Muscle layer of duodenum (tissue), 2 donors: Measurements from ENCODE around the gene TSPEAR.
"Not testable (repeated sequence)": the region's sequence is repeated elsewhere in the genome, so short reads cannot be mapped to it uniquely, and the experiment has no call there.

Source experiments
- H3K27ac ChIP-seq: one replicate; pipeline ENCODE4 v1.7.0; 2013; ENCODE audit warnings: mild to moderate bottlenecking, low read length
- H3K27me3 ChIP-seq: one replicate; pipeline ENCODE4 v1.7.0; 2013; ENCODE audit warnings: low read depth, mild to moderate bottlenecking, control low read depth, low read length
- H3K36me3 ChIP-seq, 2 donors: one replicate each; pipeline ENCODE4 v1.7.0; 2013; ENCODE audit warnings: low read length in 2 of 2, control low read depth in 1 of 2, mild to moderate bottlenecking in 1 of 2; ENCODE audit not compliant: insufficient read depth in 2 of 2, control insufficient read depth in 1 of 2
- H3K4me1 ChIP-seq, 2 donors: one replicate each; pipeline ENCODE4 v1.7.0; 2013; ENCODE audit warnings: low read length in 2 of 2, mild to moderate bottlenecking in 2 of 2, control low read depth in 1 of 2, moderate library complexity in 1 of 2; ENCODE audit not compliant: insufficient read depth in 2 of 2, control insufficient read depth in 1 of 2
- H3K4me3 ChIP-seq, 2 donors: one replicate each; pipeline ENCODE4 v1.7.0; 2013; ENCODE audit warnings: low read length in 2 of 2, low read depth in 1 of 2, mild to moderate bottlenecking in 1 of 2
- H3K9me3 ChIP-seq, 2 donors: one replicate each; pipeline ENCODE4 v1.7.0; 2013; ENCODE audit warnings: low read length in 2 of 2, control low read depth in 1 of 2, mild to moderate bottlenecking in 1 of 2; ENCODE audit not compliant: control insufficient read depth in 1 of 2
- donor health status: healthy.

Gene TSPEAR

DNA sequence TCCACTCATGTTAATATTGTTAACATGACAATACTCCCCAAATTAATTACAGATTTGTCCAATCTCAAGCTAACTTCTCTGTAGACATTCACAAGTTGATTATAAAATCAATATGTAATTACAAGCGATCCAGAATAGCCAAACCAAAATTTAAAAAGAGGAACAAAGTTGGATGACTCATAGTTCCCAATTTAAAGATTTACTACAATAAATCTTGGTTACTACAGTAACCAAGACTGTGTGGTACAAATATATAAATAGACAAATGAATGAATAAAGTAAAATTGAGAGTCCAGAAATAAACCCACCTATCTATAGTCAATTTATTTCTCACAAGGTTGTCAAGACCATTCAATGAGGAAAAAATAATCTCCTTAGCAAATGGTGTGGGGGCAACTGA is 145.0 kb downstream of the TSPEAR start:
- peaks cover 4 to 12% of the 10 kb centered on the region in 2 donors for H3K9me3 ChIP-seq
- H3K4me1 ChIP-seq: no peaks in the 10 kb centered on the region
- no peaks in the 10 kb centered on the region for H3K27me3 ChIP-seq
- H3K36me3 ChIP-seq: no peaks in the 10 kb centered on the region
- H3K27ac ChIP-seq: no peak overlapping the region
- no peak overlapping the region for H3K4me3 ChIP-seq

DNA sequence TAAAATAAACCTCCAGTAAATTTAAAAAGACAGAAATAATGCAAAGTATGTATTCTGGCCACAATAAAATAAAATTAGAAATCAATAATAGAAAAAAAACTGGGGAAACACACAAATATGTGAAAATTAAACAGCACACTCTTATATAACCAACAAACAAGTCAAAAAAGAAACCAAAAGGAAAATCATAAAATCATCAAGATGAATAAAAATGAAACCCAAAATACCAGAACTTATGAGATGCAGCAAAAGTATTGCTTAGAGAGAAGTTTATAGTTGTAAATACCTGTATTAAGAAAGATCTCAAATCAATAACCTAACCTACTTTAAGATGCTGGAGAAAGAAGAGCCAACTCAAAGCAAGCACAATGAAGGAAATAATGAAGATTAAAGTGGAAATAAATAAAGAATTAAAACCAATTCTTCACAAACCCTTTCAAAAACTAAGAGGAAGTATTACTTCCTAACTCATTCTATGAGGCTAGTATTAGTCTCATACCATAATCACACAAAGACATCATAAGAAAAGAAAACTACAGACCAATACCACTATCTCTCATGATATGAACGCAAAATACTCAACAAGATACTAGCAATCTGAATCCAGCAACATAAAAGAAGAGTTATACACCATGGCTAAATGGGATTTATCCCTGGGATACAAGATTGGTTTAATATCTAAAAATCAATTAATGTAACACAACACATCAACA is 146.3 kb downstream of the TSPEAR start:
- H3K27me3 ChIP-seq: no peaks in the 10 kb centered on the region
- H3K4me1 ChIP-seq: no peaks in the 10 kb centered on the region
- no peaks in the 10 kb centered on the region for H3K36me3 ChIP-seq
- H3K4me3 ChIP-seq: no peak overlapping the region
- peaks cover 0 to 4% of the 10 kb centered on the region in 2 donors for H3K9me3 ChIP-seq
- no peak overlapping the region for H3K27ac ChIP-seq

DNA sequence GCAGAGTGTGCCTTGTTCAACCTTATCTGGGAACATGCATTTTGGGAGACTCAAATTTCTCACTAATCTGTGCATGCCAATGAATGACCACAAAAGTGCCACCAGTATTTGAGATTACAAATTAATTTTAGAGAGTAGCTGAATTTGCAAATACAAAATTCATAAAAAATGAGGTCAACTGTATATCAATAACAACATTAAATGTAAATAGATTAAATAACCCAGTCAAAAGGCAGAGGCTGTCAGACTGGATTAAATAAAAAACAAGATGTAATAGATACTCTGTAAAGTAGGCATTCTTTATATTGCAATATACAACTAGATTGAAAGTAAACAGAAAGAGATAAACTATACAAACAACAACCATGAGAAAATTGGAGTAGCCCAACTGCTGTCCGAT is 147.3 kb downstream of the TSPEAR start:
- H3K9me3 ChIP-seq: peaks cover 0 to 4% of the 10 kb centered on the region in 2 donors

DNA sequence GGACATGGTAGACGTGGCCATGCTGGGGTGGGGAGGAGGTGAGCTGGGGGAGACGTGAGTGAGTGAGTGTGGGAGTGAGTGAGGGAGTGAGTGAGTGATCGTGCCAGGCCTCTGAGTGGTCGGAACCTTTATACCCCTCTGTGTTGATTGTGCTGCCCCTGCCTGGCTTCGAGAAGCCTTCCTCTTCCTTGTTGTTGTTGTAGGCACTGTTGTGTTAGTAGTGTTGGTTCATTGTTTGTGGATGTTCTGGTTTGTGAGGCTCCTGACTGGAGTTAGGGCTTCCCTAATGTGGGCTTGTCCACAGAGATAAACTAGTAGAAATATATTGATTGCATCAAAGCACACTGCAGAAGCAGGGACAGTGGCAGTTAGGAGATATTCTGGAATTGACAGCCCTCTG is 152.7 kb downstream of the TSPEAR start, which contains the start of gene KRTAP10-3:
TSS of gene KRTAP10-3 (minus strand) at position 101 of the 400 bp plus-strand sequence. CDS start at position 21, 80 bp downstream.
- H3K36me3 ChIP-seq: no peaks in the 10 kb centered on the region
- H3K4me1 ChIP-seq: no peaks in the 10 kb centered on the region
- no peak within 1 kb of the TSS for H3K4me3 ChIP-seq
- H3K27ac ChIP-seq: no peak within 1 kb of the TSS
- H3K9me3 ChIP-seq: peaks cover 0 to 8% of the 10 kb centered on the region in 2 donors
- no peaks in the 10 kb centered on the region for H3K27me3 ChIP-seq

More for the DNA sequence above, 147.3 kb downstream of the TSPEAR start:
- no peak overlapping the region for H3K27ac ChIP-seq
- no peak overlapping the region for H3K4me3 ChIP-seq
- H3K36me3 ChIP-seq: no peaks in the 10 kb centered on the region
- H3K27me3 ChIP-seq: no peaks in the 10 kb centered on the region
- no peaks in the 10 kb centered on the region for H3K4me1 ChIP-seq

DNA sequence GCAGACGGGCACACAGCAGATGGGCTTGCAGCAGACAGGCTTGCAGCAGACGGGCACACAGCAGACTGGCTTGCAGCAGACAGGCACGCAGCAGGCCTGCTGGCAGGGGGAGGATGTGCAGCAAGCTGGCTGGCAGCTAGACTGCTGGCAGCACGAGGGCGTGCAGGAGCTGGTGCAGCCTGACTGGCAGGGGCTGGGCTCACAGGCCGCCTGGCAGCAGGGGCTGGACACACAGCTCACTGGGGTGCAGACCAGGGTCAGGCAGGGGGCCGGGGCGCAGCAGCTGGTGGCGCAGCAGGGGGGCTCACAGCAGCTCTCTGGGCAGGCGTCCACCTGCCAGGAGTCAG is 153.1 kb downstream of the TSPEAR start:
- H3K27ac ChIP-seq, H3K9me3 ChIP-seq, H3K4me3 ChIP-seq, H3K4me1 ChIP-seq, H3K27me3 ChIP-seq, H3K36me3 ChIP-seq: not testable (repeated sequence)

DNA sequence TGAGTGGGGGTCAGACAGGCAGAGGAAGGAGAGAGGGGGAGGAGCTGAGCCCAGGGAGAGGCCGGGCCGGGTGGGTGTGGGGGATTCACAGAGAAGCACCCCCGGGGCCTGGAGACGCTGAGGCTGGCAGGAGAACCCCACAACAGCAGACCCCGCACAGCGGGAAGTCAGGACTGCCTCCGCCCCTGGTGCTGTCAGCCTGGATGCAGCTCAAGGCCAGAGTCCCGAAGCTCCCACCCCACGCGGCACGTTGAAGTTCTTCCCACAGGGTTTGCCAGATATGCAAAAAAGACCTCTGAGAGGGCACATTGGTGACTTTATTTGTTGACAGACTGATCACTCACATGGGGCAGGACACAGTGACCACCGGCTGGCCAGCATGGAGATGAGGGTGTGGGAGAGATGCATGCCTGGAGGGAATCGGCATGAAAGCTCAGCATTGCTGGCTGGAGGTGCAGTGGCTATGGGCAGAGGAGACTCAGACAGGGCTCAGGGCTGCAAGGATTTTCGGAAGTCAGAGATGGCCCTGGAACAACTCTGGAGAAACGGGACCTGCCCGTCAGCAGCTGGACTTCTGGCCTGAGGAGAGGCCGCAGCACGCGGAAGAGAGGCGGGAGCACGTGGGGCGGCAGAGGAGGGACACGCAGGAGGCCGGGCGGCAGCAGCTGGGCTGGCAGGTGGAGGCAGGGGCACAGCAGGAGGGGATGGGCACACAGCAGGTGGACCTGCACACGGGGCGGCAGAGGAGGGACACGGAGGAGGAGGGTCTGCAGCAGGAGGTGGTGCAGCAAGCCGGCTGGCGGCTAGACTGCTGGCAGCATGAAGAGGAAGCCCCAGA is 153.7 kb downstream of the TSPEAR start:
- no peaks in the 10 kb centered on the region for H3K27me3 ChIP-seq
- peaks cover 0 to 7% of the 10 kb centered on the region in 2 donors for H3K9me3 ChIP-seq
- no peaks in the 10 kb centered on the region for H3K4me1 ChIP-seq
- H3K36me3 ChIP-seq: no peaks in the 10 kb centered on the region
- no peak overlapping the region for H3K4me3 ChIP-seq
- H3K27ac ChIP-seq: no peak overlapping the region

DNA sequence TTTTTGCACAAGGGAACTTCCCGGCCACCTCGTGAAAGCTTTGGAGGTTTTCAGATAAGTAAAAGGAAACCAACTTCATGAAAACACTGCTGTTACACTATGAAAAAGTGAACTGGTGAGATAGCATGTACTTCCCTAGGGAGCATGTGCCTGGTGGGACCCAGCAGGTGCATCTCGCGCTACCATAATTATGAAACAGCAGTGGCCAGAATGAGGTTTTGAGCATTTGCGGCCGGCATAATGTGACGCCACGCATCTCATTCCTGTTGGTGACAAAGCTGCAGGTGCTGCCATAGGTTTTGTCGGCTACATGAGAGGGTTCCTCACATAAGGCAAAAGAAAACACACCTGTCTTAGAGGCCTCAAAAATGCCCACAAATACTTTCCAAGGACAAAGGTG is 154.5 kb downstream of the TSPEAR start:
- Histone ChIP-seq H3K4me1 (no peaks in the 10 kb centered on the region), H3K27ac (no peak overlapping the region), H3K9me3 (peaks cover 0 to 4% of the 10 kb centered on the region in 2 donors), H3K36me3 (no peaks in the 10 kb centered on the region), H3K4me3 (no peak overlapping the region), H3K27me3 (no peaks in the 10 kb centered on the region)

DNA sequence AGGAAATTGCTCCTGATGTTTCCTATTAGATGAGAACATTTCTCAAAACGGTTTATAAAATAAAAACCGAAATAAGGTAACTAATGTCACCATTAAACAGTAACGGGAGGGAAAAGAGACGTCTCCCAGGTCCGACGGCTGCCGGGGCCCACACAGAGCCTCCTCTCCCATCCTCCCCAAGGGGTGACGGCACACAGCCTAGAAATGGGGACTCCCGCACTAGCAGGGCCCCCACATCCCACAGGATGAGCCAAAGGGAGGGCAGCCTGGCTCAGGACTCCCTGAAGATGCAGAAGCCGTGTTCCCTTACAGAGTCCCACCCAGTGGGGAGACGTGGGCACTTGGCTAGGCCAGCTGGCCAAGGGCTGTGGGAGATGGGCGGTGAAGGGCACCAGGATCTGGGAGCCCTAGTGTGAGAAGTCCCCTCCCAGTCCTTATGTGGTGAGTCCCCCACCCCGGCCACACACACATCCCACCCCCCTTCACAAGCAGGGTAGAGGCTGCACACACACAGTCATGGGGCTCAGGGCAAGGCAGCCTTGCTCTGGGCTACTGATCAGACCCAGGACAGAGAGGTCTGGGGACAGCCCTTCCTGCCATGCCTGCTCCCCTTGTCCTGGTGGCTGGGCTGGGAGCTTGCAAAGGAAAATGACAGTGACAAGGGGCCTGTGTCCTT is 156.0 kb downstream of the TSPEAR start:
- Histone ChIP-seq H3K36me3 (no peaks in the 10 kb centered on the region), H3K27ac (no peak overlapping the region), H3K4me3 (no peak overlapping the region), H3K9me3 (peaks cover 0 to 4% of the 10 kb centered on the region in 2 donors), H3K27me3 (no peaks in the 10 kb centered on the region), H3K4me1 (no peaks in the 10 kb centered on the region)

DNA sequence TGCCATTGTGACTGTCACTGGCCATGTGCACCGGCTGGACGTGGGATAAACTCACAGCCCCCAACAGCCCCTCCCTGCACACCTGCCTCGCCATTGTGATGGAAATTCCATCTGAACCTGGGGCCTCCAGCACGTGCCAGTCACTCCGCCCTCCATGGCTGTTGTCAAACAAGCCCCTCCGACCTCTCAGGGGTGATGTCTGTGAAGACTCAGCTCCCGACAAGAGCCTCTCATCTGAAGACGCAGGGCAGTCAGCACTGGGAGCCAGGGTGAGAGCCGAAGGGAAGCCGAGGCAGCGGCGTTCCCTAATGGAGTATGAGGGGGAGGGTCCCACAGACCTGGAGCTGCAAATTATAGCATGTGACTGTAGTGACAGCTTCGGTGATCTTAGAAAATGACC is 158.7 kb downstream of the TSPEAR start:
- no peak overlapping the region for H3K27ac ChIP-seq
- no peaks in the 10 kb centered on the region for H3K27me3 ChIP-seq
- H3K4me3 ChIP-seq: no peak overlapping the region
- H3K4me1 ChIP-seq: peaks cover 4 to 7% of the 10 kb centered on the region in 2 donors
- no peaks in the 10 kb centered on the region for H3K36me3 ChIP-seq
- peaks cover 0 to 4% of the 10 kb centered on the region in 2 donors for H3K9me3 ChIP-seq

DNA sequence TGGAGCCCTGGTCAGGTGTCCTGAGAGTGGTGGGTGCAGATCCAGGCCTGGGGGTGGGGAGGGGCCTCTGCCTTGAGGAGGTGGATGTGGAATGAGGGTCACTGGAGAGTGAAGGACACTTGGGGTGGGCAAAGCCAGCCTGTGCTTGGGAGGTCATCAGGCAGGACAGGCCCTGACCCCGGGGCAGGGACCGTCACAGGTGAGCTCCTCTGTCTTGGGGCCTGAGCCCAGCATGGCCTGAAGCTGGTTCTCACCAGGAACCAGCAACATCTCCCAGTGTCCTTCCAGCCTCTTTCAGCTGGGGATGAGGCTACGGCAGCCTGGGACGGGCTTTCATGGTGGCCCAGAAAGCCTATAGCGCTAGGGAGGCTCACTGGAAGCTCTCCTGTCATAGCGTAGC is 159.2 kb downstream of the TSPEAR start:
- peaks cover 0 to 4% of the 10 kb centered on the region in 2 donors for H3K9me3 ChIP-seq
- H3K36me3 ChIP-seq: no peaks in the 10 kb centered on the region
- no peak overlapping the region for H3K4me3 ChIP-seq
- no peak overlapping the region for H3K27ac ChIP-seq
- H3K4me1 ChIP-seq: peaks cover 4 to 7% of the 10 kb centered on the region in 2 donors
- no peaks in the 10 kb centered on the region for H3K27me3 ChIP-seq

DNA sequence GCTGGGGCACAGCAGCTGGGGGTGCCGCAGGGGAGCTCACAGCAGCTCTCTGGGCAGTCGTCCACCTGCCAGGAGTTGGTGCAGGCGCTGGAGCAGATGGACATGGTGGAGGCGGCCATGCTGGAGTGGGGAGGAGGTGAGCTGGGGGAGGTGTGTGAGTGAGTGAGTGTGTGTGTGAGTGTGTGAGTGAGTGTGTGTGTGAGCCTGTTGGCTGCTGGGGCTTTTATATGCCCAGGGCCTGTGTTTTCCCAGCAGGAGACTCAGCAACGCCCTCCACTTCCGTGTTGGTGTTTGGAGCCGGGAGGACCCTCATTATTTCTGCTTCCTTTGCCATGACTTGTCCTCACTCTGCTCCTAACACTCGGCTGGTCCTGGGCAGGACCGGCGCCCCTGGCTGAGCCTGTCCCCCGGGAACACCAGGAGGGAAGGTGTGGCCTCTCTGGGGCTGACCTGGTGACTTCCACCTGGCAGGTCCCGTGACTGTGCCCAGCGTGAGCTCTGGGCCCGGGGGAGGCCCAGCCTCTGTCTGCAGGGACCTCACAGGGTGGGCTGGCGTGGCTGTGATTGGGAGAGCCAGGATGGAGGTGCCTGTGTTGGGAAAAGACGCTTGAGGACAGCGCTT is 159.9 kb downstream of the TSPEAR start, which contains the start of gene KRTAP10-2:
TSS of gene KRTAP10-2 (minus strand) at position 166 of the 622 bp plus-strand sequence. CDS start at position 119, 47 bp downstream.
- H3K4me3 ChIP-seq: no peak within 1 kb of the TSS
- H3K36me3 ChIP-seq: no peaks in the 10 kb centered on the region
- no peaks in the 10 kb centered on the region for H3K27me3 ChIP-seq
- no peak within 1 kb of the TSS for H3K27ac ChIP-seq
- peaks cover 4 to 7% of the 10 kb centered on the region in 2 donors for H3K4me1 ChIP-seq
- peaks cover 3 to 9% of the 10 kb centered on the region in 2 donors for H3K9me3 ChIP-seq
